ENCODE data around the gene PLXDC1. TPM values are rescaled to one million over a fixed set of nuclear protein-coding genes. Genes with fewer than 3 reads are reported as not detected.

PLXDC1 gene
- total and polyA plus RNA-seq, 2 experiments from 2014 or later, result 0.28 to 0.91 TPM

DNA sequence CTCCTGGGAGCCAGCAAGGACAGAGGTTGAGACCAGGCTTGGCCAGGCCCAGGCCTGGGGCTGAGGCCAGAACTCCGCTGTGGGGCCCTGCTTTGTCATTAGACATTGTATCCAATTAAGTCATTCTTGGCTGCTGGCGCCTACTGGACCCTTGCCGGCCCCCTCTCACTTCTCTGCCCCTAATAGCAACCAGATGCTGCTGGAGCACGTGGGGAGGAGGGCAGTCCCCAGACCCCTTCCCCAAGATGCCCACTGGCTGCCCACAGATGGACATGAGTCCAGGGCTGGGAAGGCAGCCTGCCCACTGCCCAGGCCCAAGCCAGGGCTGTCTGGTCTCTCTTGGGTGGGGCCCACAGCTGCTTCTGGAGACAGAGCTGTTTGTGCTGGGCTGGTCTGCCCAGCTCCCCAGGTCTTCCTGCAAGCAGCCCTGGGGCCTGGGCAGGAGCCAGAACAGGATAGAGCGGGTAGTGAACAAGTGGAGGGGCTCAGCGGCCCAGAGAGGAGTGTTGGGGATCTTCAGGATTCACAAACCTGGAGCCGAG is 7.8 kb downstream of the PLXDC1 start (continued):
- TF ChIP-seq, protein P1, sequence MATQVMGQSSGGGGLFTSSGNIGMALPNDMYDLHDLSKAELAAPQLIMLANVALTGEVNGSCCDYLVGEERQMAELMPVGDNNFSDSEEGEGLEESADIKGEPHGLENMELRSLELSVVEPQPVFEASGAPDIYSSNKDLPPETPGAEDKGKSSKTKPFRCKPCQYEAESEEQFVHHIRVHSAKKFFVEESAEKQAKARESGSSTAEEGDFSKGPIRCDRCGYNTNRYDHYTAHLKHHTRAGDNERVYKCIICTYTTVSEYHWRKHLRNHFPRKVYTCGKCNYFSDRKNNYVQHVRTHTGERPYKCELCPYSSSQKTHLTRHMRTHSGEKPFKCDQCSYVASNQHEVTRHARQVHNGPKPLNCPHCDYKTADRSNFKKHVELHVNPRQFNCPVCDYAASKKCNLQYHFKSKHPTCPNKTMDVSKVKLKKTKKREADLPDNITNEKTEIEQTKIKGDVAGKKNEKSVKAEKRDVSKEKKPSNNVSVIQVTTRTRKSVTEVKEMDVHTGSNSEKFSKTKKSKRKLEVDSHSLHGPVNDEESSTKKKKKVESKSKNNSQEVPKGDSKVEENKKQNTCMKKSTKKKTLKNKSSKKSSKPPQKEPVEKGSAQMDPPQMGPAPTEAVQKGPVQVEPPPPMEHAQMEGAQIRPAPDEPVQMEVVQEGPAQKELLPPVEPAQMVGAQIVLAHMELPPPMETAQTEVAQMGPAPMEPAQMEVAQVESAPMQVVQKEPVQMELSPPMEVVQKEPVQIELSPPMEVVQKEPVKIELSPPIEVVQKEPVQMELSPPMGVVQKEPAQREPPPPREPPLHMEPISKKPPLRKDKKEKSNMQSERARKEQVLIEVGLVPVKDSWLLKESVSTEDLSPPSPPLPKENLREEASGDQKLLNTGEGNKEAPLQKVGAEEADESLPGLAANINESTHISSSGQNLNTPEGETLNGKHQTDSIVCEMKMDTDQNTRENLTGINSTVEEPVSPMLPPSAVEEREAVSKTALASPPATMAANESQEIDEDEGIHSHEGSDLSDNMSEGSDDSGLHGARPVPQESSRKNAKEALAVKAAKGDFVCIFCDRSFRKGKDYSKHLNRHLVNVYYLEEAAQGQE (IDR thresholded peaks at IDR 0.05; ENCODE audit: unreplicated experiment), result no peak
- no peak for TF ChIP-seq EZH2phosphoT487 (IDR thresholded peaks at IDR 0.05; ENCODE audit: unreplicated experiment)

GRCh38 chr17:39141915-39142664 is 9.3 kb downstream of the PLXDC1 start:
- no peaks in the 10 kb centered on the region for H3K9me3 Mint-ChIP-seq
- no peak for TF ChIP-seq ETS1 (IDR thresholded peaks at IDR 0.05)
- TF ChIP-seq CREB1 (CRISPR knock-in tag; IDR thresholded peaks at IDR 0.05; ENCODE audit: low read depth), result no peak
- TF ChIP-seq POLR2AphosphoS5 (IDR thresholded peaks at IDR 0.05; ENCODE audit: low read depth), result no peak
- TF ChIP-seq EZH2 (IDR thresholded peaks at IDR 0.05; ENCODE audit: low read depth, unreplicated experiment), result no peak
- no peak for TF ChIP-seq EZH2phosphoT487 (IDR thresholded peaks at IDR 0.05; ENCODE audit: unreplicated experiment)
- TF ChIP-seq JUNB (IDR thresholded peaks at IDR 0.05; ENCODE audit: unreplicated experiment), result no peak
- no peak for TF ChIP-seq ZNF114 (CRISPR knock-in tag; IDR thresholded peaks at IDR 0.05)
- TF ChIP-seq STAT1 (IDR thresholded peaks at IDR 0.05; ENCODE audit: unreplicated experiment), result no peak
- TF ChIP-seq, protein P2, sequence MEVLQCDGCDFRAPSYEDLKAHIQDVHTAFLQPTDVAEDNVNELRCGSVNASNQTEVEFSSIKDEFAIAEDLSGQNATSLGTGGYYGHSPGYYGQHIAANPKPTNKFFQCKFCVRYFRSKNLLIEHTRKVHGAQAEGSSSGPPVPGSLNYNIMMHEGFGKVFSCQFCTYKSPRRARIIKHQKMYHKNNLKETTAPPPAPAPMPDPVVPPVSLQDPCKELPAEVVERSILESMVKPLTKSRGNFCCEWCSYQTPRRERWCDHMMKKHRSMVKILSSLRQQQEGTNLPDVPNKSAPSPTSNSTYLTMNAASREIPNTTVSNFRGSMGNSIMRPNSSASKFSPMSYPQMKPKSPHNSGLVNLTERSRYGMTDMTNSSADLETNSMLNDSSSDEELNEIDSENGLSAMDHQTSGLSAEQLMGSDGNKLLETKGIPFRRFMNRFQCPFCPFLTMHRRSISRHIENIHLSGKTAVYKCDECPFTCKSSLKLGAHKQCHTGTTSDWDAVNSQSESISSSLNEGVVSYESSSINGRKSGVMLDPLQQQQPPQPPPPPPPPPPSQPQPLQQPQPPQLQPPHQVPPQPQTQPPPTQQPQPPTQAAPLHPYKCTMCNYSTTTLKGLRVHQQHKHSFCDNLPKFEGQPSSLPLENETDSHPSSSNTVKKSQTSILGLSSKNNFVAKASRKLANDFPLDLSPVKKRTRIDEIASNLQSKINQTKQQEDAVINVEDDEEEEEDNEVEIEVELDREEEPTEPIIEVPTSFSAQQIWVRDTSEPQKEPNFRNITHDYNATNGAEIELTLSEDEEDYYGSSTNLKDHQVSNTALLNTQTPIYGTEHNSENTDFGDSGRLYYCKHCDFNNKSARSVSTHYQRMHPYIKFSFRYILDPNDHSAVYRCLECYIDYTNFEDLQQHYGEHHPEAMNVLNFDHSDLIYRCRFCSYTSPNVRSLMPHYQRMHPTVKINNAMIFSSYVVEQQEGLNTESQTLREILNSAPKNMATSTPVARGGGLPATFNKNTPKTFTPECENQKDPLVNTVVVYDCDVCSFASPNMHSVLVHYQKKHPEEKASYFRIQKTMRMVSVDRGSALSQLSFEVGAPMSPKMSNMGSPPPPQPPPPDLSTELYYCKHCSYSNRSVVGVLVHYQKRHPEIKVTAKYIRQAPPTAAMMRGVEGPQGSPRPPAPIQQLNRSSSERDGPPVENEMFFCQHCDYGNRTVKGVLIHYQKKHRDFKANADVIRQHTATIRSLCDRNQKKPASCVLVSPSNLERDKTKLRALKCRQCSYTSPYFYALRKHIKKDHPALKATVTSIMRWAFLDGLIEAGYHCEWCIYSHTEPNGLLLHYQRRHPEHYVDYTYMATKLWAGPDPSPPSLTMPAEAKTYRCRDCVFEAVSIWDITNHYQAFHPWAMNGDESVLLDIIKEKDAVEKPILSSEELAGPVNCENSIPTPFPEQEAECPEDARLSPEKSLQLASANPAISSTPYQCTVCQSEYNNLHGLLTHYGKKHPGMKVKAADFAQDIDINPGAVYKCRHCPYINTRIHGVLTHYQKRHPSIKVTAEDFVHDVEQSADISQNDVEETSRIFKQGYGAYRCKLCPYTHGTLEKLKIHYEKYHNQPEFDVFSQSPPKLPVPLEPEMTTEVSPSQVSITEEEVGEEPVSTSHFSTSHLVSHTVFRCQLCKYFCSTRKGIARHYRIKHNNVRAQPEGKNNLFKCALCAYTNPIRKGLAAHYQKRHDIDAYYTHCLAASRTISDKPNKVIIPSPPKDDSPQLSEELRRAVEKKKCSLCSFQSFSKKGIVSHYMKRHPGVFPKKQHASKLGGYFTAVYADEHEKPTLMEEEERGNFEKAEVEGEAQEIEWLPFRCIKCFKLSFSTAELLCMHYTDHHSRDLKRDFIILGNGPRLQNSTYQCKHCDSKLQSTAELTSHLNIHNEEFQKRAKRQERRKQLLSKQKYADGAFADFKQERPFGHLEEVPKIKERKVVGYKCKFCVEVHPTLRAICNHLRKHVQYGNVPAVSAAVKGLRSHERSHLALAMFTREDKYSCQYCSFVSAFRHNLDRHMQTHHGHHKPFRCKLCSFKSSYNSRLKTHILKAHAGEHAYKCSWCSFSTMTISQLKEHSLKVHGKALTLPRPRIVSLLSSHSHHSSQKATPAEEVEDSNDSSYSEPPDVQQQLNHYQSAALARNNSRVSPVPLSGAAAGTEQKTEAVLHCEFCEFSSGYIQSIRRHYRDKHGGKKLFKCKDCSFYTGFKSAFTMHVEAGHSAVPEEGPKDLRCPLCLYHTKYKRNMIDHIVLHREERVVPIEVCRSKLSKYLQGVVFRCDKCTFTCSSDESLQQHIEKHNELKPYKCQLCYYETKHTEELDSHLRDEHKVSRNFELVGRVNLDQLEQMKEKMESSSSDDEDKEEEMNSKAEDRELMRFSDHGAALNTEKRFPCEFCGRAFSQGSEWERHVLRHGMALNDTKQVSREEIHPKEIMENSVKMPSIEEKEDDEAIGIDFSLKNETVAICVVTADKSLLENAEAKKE (CRISPR knock-in tag; IDR thresholded peaks at IDR 0.05), result no peak
- no peak for TF ChIP-seq ZNF331 (CRISPR knock-in tag; IDR thresholded peaks at IDR 0.05; ENCODE audit: low read depth)

More at GRCh38 chr17:39141915-39142664, 9.3 kb downstream of the PLXDC1 start:
- Histone ChIP-seq H3K4me3 (no peak overlapping the region), H3F3A (replicated peaks; ENCODE audit: low read depth) (no peaks in the 10 kb centered on the region), H3K4me1 (ENCODE audit: insufficient read depth) (no peaks in the 10 kb centered on the region), H3K27ac (ENCODE audit: low read depth) (no peak overlapping the region), H3K36me3 (ENCODE audit: insufficient read depth) (no peaks in the 10 kb centered on the region), H3K4me2 (no peak overlapping the region), H3K9me2 (ENCODE audit: insufficient read depth) (no peaks in the 10 kb centered on the region), H3K27me3 (ENCODE audit: insufficient read depth) (no peaks in the 10 kb centered on the region), H3K79me2 (replicated peaks; ENCODE audit: insufficient read depth) (no peaks in the 10 kb centered on the region), H4K20me1 (replicated peaks; ENCODE audit: insufficient read depth) (no peaks in the 10 kb centered on the region), H2AFZ (no peak overlapping the region)
- ATAC-seq, result no peak
- no peak for DNase-seq (ENCODE audit: low spot score)
- no peak overlapping the region for H3K27ac Mint-ChIP-seq
- peaks cover 3% of the 10 kb centered on the region for H3K27me3 Mint-ChIP-seq (ENCODE audit: insufficient read depth, low read depth, poor library complexity)
- no peaks in the 10 kb centered on the region for H3K36me3 Mint-ChIP-seq (ENCODE audit: low read depth)
- no peaks in the 10 kb centered on the region; the same call in 2 of the 3 replicates for H3K4me1 Mint-ChIP-seq
- H3K4me3 Mint-ChIP-seq, result no peak overlapping the region
